ENCODE data around the gene ATXN1. TPM values are rescaled to one million over a fixed set of nuclear protein-coding genes. Genes with fewer than 3 reads are reported as not detected.

Gene ATXN1
- total RNA-seq, 1 experiment from 2014 or later, result 5.6 TPM

DNA sequence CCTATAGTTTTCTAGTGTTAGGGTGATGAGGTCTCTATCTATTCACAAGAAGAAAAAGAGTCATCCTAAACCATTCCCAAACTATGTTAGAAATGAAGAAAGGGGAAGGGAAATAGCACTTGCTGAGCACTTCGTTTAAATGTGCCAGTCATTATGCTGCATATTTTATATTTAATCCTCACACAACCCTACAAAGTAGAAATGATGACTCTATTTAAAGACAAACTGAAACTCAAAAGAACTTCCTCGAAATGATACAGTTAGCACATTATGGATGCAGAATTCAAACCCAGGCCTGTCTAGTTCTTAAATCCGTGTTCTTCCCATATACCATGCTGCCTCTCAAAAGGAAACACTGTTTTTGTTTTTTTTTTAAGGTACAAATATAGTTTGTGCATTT lies 348.3 kb downstream of the ATXN1 start:
- Histone ChIP-seq H3K79me2 (ENCODE audit: insufficient read depth, low read length) (no peaks in the 10 kb centered on the region), H3K4me2 (ENCODE audit: insufficient read depth, insufficient read length, low read length) (no peak overlapping the region), H4K8ac (replicated peaks; ENCODE audit: insufficient read length, low read depth, low read length) (no peak overlapping the region), H3K9me3 (ENCODE audit: control insufficient read depth, low read depth, low read length) (no peaks in the 10 kb centered on the region), H3K9ac (ENCODE audit: extremely low read depth, insufficient read length, low read length) (no peak overlapping the region), H2BK12ac (ENCODE audit: insufficient read length, low read depth, low read length) (no peak overlapping the region), H2BK20ac (ENCODE audit: low read depth, low read length, poor library complexity, severe bottlenecking) (no peak overlapping the region), H3K56ac (ENCODE audit: insufficient read length, low read depth, low read length) (no peak overlapping the region), H2AK5ac (ENCODE audit: insufficient read length, low read length) (no peak overlapping the region), H4K5ac (ENCODE audit: insufficient read length, low read depth, low read length) (no peak overlapping the region), H3K79me1 (ENCODE audit: insufficient read depth, low read depth, low read length, poor library complexity, severe bottlenecking) (no peaks in the 10 kb centered on the region), H2BK15ac (ENCODE audit: low read depth, low read length) (no peak overlapping the region), H3T11ph (ENCODE audit: low read length) (no peak overlapping the region), H3K14ac (ENCODE audit: insufficient read depth, low read length) (no peak overlapping the region), H2BK5ac (ENCODE audit: insufficient read length, low read length) (no peak overlapping the region), H3K27ac (ENCODE audit: insufficient read length, low read depth, low read length) (no peak overlapping the region), H2AFZ (ENCODE audit: low read length) (no peak overlapping the region), H4K91ac (ENCODE audit: insufficient read length, low read depth, low read length) (no peak overlapping the region), H3K4ac (ENCODE audit: low read depth, low read length) (no peak overlapping the region), H4K20me1 (ENCODE audit: control insufficient read depth, insufficient read depth, insufficient read length) (no peaks in the 10 kb centered on the region), H3K4me1 (ENCODE audit: insufficient read depth, low read length) (no peaks in the 10 kb centered on the region), H3K23ac (ENCODE audit: insufficient read length, low read depth, low read length) (no peak overlapping the region), H3K18ac (ENCODE audit: insufficient read length, low read depth, low read length) (no peak overlapping the region), H2BK120ac (ENCODE audit: low read depth, low read length, poor library complexity, severe bottlenecking) (no peak overlapping the region), H3K23me2 (ENCODE audit: insufficient read length, low read depth, low read length, poor library complexity, severe bottlenecking) (no peaks in the 10 kb centered on the region), H3K27me3 (ENCODE audit: insufficient read depth, low read length) (no peaks in the 10 kb centered on the region)
- no peak overlapping the region for H3K4me3 Mint-ChIP-seq
- DNase-seq, result no peak
- H3K27me3 Mint-ChIP-seq (ENCODE audit: low read depth), result no peaks in the 10 kb centered on the region
- H3K9me3 Mint-ChIP-seq, result no peaks in the 10 kb centered on the region
- no CpG with 5 or more reads among the region's 3 CpGs for WGBS (ENCODE audit: extremely low coverage, insufficient read length, low lambda C conversion rate)
- H3K27ac Mint-ChIP-seq, result no peak overlapping the region
- peaks cover 3 to 4% of the 10 kb centered on the region in 2 experiments; a peak in 2 of 4 replicates for H3K4me1 Mint-ChIP-seq
- TF ChIP-seq, protein P1, sequence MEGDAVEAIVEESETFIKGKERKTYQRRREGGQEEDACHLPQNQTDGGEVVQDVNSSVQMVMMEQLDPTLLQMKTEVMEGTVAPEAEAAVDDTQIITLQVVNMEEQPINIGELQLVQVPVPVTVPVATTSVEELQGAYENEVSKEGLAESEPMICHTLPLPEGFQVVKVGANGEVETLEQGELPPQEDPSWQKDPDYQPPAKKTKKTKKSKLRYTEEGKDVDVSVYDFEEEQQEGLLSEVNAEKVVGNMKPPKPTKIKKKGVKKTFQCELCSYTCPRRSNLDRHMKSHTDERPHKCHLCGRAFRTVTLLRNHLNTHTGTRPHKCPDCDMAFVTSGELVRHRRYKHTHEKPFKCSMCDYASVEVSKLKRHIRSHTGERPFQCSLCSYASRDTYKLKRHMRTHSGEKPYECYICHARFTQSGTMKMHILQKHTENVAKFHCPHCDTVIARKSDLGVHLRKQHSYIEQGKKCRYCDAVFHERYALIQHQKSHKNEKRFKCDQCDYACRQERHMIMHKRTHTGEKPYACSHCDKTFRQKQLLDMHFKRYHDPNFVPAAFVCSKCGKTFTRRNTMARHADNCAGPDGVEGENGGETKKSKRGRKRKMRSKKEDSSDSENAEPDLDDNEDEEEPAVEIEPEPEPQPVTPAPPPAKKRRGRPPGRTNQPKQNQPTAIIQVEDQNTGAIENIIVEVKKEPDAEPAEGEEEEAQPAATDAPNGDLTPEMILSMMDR (conservative IDR thresholded peaks at IDR 0.05), result no peak
- H3K36me3 Mint-ChIP-seq (ENCODE audit: insufficient read depth in 1 of 3, low read depth in 3 of 3), result no peaks in the 10 kb centered on the region
